ENCODE results near the gene TMTC2. TPM values are rescaled to one million over a fixed set of nuclear protein-coding genes. Genes with fewer than 3 reads are reported as not detected.

The TMTC2 gene
- total RNA-seq, 2 donors from 2014 or later, result 5.5 to 7.1 TPM

DNA sequence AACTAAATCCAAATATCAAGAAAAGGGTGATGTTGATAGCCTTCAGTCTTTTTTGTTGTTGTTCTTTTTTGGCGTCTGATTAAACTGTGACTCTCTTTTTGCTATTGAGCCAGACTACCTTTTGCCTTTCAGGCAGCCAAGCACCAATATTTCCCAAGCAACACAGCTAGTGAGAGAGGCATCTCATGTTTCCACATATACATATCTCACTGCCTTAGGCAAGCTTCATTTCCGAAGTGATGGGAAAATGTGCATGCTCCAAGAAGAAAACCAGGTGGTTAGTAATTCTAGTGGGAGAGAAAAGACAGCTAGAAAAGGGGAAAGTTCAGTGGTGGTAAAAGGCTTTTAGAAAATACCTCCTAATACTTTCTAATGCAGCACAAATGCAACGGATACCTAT, 277.7 kb downstream of the TMTC2 start:
- intact Hi-C loops (cut with DNase I), result no loop called here
- DNase-seq (ENCODE audit: low spot score), result no peak

DNA sequence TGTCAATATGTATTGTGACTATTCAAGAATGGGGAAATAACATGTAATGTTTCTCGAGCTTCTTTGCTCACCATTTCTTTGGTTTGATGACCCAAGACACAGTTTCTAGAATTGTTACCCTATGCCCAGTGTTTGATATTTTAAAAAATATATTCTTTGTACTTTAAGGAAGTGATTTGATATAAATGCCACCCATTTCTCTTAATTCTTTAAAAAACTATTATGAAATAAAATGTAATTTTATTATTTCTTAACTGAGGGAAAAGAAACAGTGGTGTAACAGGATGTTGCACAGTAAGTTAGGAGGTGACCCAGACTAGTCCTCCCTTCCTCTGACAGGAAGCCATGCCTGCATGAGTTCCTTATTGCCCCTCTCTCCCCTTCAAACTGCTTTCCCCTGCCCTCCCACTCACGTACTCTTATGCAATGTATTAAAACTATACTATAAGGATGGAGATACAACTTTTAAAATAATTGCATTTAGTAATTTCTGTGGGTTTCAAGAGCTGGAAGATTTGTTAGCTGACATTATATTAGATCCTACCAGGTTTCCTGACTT, 279.4 kb downstream of the TMTC2 start:
- DNase-seq (ENCODE audit: low spot score), result no peak
- intact Hi-C loops (cut with DNase I), result no loop called here

DNA sequence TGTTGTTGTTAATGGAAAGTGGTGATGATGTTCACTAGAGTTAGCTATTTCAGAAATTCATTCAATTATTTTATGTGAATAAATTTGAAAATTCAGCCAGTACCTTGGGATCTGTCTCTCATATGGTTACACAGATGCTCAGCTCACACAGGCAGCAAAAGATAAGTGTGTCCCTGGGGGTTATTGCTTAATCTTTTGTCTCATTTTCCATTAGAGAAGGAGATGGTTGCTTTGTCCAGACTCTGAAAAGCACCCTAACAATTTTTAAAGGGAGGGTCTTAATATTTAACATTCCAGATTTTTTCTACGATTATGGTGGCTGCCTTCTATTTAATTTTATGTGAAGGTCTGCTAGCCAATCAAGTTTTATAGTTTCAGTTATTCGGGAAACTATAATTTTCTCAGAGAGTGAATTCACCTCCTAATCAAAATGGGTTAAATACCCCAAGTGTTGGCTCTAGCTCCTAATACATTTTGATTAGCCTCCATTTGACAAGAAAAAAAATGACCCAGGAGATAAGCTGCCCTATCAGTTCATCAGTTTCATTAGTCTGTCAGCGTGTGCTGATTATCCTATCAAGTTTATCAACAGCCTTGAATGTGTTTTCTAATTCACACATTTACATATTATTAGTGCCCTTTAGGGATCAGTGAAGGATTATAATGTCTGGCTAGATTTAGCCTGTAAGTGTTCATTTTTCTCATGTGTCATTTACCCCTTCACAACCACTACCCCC, 282.1 kb downstream of the TMTC2 start:
- intact Hi-C loops (cut with DNase I), result no loop called here
- no peak for DNase-seq (ENCODE audit: low spot score)

DNA sequence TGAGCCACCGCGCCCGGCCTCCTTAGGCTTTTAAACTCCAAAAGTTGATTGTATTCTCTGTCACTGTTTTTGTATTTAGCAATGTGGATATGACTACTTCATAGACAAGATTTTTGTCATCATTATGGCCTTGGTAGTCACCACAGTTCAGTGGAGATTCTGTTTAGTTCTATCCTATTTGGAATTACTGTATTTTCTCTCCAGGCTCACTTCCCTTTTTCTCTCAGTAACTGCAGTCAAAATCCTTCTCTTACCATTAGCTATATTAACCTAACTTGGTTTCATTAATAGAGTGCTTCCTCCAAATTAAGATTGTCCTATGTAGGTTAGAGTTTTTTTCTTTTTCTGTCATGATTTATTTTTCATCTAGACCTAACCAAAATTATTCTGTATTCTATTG, 283.9 kb downstream of the TMTC2 start:
- intact Hi-C loops (cut with DNase I), result no loop called here
- DNase-seq (ENCODE audit: low spot score), result no peak

DNA sequence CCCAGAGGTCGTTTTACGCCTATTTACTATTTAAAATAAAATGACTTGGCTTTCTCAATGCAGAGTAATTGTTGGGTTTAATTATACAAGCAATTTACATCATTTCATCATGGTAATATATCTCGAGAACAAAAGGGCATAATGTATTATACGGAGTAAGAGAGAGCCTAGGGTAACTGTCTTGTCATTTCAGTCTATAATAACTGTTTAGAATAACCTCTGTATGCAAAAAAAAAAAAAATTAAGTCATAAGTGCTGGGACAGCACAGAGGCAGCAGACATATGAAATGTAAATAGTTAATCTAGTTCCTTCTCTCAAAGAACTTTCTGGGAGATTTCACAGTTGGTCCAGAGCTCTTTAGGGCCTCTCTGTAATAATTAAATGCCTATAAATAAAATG, 284.9 kb downstream of the TMTC2 start:
- DNase-seq (ENCODE audit: low spot score), result no peak
- intact Hi-C loops (cut with DNase I), result no loop called here

DNA sequence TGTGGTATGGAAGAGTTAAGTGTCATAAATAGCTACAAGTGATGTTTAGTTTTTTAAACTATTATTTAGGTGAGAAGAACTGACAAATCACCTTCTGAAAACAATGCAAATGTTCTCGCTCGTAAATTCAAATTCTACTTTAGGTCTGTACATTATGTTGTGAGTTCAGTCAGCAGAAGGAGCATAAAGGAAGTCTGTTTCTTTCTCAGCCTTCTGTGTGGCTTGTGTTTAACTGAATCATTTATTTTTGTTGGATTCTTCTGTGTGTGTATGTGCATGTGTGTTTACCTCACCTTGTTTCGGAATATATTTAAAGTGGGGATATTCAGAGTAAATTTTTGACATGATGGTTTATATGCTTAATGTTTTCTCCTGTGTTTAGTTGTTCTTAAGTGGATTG, 285.9 kb downstream of the TMTC2 start:
- DNase-seq (ENCODE audit: low spot score), result no peak
- intact Hi-C loops (cut with DNase I), result no loop called here

DNA sequence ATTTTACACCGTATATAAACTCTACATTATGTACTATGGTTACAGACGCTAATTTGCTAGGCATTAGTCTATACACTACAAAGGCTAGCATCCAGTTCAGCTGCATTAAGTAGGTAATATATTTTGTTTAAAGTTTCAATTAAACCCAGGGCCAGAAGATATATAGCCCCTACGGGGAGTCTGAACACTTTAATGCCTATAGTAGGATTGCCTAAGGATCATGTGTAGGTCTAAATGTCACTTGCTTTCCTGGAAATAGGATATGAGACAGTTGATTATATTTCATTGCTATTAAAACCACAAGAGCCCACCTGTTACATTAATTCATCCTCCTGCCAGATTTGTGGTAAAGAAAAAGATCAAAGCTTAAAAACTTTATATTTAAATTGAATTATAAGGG, 286.9 kb downstream of the TMTC2 start:
- no peak for DNase-seq (ENCODE audit: low spot score)
- intact Hi-C loops (cut with DNase I), result no loop called here

DNA sequence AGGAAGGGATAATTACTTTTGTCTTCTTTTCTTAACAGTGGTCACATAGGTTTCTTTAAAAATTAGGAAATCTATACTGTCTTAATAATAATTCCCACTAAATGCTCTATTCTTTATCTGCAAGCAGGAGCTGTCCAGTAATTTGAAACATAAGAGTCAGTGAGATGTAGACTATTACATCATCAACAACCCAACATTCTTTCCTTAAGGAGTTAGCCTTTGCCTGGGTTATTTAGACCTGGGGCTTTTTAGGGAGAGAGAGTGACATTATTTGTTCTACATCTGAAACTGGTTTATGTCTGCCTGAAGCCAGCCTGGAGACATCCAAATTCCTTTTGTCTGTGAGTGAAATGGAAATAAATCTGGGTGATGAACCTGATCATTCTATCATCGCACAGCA, 294.4 kb downstream of the TMTC2 start:
- no peak for DNase-seq (ENCODE audit: low spot score)
- intact Hi-C loops (cut with DNase I), result no loop called here

DNA sequence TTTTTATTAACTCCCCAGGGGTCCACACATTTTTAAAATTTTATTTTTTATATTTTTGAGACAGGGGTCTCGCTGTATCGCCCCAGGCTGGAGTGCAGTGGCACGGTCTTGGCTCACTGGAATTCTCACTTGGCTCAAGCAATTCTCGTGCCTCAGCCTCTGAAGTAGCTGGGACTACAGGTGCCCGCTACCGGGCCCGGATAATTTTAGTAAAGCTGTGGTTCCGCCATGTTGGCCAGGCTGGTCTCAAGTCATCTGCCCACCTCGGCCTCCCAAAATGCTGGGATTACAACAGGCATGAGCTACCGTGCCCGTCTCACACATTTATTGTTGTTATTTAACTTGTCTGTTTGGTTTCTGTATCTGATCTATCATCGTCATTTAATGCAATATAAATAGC, 307.4 kb downstream of the TMTC2 start:
- intact Hi-C loops (cut with DNase I), result no loop called here
- peak; percentile 59 for DNase-seq (ENCODE audit: low spot score)

DNA sequence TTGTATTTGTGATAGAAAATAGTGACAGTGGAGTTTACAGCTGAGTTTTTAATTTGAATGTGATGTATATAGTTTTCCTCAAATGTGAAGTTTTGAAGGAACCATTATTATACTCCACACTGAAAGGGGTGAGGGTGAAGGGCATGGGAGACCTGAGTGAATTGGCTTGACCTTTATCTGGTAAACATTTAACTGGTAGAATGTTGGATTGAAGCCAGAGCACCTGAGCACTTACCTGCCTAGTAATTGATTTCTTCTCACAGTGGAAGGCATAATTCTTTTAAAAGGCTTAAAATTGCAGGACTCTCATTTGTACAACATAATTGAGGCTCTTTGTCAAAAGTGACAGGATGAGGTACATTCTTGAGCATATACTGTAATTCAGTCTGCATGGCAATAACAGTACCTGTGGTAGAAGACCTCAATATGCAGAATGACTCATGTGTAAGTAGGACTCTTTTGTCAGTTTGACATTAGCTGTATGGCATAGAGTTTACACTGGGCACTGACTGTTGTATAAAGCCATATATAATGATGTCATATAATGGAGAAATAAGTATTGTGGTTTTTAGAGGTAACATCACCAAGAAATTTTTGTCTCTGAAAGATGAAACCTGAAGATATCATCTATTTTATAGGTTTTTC, 309.6 kb downstream of the TMTC2 start:
- intact Hi-C loops (cut with DNase I), result no loop called here
- DNase-seq (ENCODE audit: low spot score), result no peak

DNA sequence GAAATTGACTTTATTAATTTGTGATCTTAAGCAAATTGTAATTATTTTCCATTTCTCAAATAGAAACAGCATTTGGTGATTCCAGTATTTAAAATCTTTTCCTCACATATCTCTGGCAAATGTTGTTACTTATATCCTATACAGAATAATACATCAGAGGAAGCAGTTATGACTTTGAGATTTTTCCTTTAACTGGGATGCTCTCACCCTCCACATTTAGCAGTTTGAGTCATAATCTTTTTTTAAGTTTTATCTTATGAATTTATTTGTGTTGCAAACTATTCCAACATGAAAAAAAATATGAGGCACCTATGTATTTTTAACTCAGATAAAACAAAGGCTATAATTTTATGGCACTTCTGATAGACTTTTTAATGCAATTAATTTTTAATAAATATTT, 311.8 kb downstream of the TMTC2 start:
- DNase-seq (ENCODE audit: low spot score), result no peak
- intact Hi-C loops (cut with DNase I), result no loop called here

DNA sequence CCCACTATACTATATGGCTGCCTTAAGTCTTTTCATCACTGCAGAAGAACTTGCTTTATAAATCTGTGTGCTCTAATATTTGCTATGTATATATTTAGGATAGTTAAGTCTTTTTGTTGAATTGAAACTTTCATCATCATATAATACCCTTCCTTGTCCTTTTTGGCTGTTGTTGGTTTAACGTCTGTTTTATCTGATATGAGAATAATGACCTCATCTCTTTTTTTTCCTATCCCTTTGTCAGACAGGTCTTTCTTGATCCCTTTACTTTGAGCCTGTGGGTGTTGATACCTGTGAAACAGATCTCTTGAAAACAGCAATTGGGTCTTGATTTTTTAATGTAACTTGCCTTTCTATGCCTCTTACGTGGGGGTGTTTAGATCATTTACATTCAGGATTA, 316.3 kb downstream of the TMTC2 start:
- intact Hi-C loops (cut with DNase I), result no loop called here
- DNase-seq (ENCODE audit: low spot score), result no peak

DNA sequence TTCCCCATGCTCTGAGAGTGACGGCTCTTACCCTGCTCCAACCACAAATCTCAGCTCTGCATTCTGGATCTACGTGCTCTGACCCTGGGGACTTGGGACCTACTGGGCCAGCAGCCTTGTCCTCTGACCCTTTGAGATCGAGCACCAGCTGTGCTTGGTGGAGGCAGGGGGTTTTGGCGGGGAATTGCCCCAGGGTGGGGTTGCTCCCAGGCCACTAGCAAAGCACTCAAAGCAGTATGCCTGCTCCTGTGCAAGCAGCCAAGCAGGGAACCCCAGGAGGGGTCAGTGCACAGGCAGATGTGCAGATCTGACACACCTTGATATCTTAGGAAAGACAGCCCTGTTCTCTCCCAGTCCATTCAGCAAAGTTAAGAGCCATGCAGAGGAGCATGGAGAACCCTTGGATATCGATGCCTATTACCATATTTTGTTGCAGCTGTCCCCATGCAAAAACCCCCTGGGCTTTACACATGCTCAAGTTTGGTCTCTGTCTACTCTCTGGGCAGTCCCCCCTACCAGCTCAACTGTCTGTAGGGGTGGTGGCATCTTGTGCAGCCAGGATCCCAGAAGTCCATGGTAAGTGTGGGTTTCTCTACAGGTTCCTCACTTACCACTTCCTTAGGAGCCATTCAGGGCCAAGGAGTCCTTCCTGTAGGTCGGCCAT, 319.0 kb downstream of the TMTC2 start:
- intact Hi-C loops (cut with DNase I), result no loop called here
- no peak for DNase-seq (ENCODE audit: low spot score)

DNA sequence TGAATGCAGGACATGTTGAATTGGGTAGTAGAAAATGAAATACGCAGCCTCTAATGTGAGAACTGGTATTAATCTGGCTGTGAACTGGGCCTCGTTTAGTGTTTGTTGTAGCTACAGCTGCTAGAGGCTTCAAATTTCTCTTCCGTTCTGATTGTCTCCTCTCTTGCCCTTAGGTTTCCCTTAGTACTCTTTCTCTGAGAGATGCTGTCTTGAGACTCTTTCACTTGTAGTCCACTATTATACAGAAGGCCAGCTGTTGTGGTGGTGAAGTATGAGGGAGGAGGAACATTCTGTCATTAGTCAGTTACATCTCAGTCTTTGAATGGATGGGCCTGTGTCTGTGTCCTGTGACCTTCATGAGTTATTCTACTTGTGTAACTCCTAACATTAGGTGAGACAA, 322.0 kb downstream of the TMTC2 start:
- no peak for DNase-seq (ENCODE audit: low spot score)
- intact Hi-C loops (cut with DNase I), result no loop called here

DNA sequence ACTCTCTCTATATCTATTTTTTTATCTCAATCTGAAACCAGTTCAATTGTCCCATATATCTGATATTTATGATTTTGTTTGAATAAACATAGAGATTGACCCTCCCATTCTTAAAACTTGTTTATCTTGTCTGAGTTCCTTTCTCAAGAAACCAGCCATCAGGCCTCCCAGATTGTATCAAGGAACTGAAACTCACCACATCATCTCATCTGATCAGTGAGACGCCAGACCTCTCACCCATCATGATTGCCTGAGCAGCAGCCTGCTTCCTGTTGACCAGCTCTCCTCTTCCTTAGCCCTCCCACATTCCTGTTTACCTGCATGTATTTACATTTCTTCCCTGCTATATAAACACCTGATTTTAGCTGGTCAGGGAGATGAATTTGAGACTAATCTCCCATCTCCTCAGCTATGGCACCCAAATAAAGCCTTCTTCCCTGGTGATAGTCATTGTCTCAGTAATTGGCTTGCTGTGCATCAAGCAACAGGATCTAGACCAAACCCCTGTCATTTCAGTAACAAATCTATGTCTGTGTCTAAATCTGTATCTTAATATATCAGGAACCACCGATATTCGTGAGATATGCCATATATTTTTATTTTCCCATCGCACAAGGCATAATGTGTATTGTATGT, 323.6 kb downstream of the TMTC2 start:
- intact Hi-C loops (cut with DNase I), result no loop called here
- no peak for DNase-seq (ENCODE audit: low spot score)

DNA sequence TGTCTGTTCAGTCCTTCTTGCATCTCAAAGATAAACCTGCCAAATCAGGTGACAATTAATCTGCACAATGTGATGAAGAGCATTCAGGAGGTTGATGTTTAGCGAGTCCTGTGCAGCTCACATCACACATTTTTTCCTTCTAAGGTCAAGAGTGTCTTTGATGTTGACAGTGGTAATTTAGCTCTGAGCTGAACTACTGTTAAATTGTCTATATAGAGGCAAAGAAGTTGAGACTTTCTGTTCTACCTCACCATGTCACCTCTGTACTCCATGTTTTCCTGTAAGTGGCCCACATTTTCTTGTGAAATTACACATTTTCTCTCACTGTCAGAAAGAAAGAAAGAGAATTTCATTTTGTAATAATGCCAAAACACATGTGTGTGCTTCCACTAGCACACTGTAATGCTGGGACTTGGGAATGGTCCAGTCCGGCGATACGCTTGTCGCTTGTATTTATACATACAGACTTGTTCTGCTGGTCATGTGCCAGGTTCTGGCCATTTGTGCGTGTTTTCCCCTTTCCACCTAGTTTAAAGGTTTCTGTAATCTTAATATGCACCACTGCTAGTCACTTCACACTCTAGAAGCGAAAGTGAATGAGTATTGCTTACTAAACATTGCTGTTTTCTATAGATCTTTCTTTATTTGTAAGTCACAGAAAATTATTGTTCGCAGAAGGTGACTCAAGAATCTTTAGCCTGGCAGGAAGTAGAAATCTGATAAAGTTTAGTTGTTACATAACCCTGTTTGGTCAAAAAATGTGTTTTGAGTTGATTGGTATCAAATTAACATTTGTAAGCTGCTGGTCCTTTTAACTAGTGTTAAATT, 328.9 kb downstream of the TMTC2 start:
- no peak for DNase-seq (ENCODE audit: low spot score)

DNA sequence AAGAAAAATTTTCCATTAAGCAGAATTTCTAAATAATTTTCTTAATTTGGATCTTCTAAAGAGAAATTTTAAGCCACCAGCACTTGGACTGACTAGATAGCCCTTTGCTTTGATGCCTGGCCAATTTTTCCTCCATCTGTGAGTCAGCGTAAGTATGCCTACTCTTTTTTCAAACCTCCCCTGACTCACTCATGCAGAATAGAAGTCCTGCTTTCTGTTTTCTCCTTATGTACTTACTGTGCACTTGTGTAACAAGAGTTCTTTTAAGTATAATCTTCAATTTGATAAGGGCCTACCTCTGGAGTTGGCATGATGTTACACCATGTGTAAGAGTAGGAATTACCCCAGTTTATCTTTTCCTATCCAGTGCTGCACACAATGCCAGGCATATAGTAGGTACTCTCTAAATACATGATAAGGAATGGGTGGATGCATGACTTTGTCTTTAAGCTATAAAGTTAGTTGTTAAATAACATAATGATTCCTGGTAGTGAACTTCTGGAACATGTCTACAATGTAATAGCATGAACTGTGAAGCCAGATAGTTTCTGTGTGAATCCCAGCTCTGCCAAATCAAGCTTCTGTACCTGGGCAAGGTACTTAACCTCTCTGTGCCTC, 329.6 kb downstream of the TMTC2 start:
- intact Hi-C loops (cut with DNase I), result no loop called here
- DNase-seq (ENCODE audit: low spot score), result no peak

More for the DNA sequence above, 328.9 kb downstream of the TMTC2 start:
- intact Hi-C loops (cut with DNase I), result no loop called here

DNA sequence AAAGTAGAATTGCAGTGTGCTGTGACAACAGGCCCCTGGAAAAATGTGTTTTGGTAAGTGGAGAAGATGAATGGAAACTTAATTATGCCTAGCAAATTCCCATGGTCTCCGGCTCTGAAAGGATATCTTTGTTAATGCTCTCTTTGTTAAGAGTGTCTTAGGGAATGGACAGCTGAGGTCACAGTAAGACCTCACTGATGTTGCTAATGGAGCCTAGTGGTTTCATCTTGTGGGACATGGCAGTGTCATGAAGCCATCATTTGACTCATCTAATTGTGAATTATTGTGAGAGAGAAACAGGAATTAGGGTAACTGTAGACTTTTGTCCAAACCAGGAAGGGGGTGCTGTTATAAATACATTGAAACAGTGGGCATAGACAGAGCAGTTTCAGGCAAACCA, 330.3 kb downstream of the TMTC2 start:
- intact Hi-C loops (cut with DNase I), result no loop called here
- no peak for DNase-seq (ENCODE audit: low spot score)

DNA sequence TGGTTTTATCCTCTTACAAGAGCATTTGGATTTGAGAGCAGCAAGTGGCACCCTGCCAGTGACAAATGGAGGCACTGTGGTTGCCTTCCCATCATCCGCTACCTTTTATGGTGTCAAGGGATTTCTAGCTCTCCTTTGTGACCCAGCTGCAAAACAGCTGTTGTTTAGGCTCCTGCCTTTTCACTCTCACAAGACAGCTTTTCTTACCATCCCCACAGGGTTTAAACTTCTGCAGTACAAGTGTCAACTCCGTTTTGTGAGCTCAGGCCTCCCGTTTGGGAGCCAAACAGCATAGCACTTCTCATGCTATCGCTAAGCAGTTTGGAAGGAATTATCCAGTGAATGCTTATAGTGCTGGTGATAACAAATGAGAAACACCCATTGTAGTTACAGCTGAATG, 331.4 kb downstream of the TMTC2 start:
- no peak for DNase-seq (ENCODE audit: low spot score)
- intact Hi-C loops (cut with DNase I), result no loop called here
